DND-41 (cell line): Measurements from ENCODE around the gene SCAF1.

Experiments used
- EZH2 ChIP-seq: IDR thresholded peaks from 3 replicates; pipeline ENCODE4 v1.6.1; 2012; ENCODE audit warnings: borderline replicate concordance, low read depth, mild to moderate bottlenecking, moderate library complexity, low read length, inconsistent platforms; ENCODE audit not compliant: severe bottlenecking
- TF ChIP-seq, protein P1 (sequence below): IDR thresholded peaks from 2 replicates; pipeline ENCODE4 v1.5.1; 2012; ENCODE audit warnings: borderline replicate concordance, low read length, moderate library complexity, mild to moderate bottlenecking; ENCODE audit not compliant: poor library complexity, severe bottlenecking; ENCODE audit errors: extremely low read depth

DNA sequence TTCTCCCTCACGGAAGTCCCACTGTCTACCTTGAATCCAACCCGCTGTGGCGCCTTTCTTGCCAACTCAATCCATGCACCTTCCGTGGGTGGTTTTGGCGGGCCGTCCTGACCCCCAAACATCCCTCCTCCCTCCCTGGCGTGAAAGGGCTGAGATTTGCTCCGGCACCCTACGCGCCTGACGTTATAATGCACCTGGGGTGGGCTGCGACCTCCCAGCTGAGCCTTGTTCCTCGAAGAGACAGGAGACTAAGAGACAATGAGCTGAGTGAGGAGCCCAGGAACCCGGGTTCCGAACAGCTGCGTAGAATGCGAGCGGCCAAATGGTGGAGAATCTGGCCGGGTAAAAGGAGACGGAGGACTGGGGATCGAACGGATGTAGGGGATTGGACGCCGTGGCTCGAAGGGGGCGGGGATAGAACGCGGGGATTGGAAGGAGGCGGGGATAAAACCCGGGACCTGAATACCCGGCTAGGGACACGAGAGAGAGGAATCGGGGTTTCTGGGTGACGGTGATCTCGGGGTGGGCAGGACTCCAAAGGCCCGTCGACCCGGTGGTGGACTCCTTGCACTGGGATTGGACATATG, 48.7 kb downstream of the SCAF1 start, which contains the start of gene CPT1C:
- TF ChIP-seq, protein P1, sequence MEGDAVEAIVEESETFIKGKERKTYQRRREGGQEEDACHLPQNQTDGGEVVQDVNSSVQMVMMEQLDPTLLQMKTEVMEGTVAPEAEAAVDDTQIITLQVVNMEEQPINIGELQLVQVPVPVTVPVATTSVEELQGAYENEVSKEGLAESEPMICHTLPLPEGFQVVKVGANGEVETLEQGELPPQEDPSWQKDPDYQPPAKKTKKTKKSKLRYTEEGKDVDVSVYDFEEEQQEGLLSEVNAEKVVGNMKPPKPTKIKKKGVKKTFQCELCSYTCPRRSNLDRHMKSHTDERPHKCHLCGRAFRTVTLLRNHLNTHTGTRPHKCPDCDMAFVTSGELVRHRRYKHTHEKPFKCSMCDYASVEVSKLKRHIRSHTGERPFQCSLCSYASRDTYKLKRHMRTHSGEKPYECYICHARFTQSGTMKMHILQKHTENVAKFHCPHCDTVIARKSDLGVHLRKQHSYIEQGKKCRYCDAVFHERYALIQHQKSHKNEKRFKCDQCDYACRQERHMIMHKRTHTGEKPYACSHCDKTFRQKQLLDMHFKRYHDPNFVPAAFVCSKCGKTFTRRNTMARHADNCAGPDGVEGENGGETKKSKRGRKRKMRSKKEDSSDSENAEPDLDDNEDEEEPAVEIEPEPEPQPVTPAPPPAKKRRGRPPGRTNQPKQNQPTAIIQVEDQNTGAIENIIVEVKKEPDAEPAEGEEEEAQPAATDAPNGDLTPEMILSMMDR: no peak
- TF ChIP-seq EZH2: no peak
